HG03039 (cell line): Measurements from ENCODE around the gene AACS.
A peak's percentile ranks its signal among the peaks of the same experiment; 100 is the strongest.

Source experiments
- ATAC-seq: cut with Tn5 transposase; IDR thresholded peaks from one replicate; pipeline ENCODE4 v1.9.1; 2021; ENCODE audit warnings: mild to moderate bottlenecking, moderate library complexity; ENCODE audit not compliant: unreplicated experiment

AACS gene

DNA sequence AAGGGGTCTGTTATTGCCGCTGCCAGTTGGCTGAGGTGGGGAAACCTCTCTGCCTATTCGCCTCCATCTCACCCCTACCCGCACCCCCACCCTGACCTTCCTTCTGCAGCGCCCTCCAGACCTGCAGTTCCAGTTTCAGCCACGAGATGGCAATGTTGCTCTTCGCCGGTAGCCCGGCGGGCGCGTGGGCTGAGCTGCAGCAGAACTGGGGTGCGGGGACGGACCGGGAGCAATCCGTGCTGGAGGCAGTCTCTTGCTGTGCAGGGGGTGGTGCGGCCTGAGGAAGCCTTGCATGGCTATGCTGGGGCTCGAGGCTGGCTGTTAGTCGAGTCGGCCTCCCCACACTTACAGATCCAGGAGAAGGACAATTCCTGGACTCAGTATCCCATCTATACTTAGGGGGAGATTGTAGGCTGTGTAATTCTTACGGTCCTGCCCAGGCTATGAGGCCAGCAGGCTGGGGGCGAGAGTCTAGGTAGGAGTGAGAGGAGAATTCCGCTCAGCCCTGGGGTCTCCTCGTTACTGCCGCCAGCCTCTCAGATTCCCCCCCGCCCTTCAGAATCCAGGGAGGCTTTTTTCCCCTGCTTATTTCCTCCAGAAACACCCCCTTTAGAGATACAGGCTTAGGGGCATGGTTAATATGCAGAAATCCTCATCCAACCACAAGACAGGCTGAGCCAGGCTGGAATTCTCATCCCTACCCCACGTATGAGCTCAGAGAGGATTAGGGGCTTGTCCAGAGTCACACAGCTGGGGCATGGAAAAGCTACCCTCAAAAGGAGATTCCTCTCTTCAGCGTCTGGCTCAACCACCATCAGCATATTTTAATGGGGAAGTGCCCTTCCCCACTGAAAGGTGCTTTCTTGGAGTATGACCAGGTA, 118.2 kb downstream of the AACS start:
- no peak for ATAC-seq

DNA sequence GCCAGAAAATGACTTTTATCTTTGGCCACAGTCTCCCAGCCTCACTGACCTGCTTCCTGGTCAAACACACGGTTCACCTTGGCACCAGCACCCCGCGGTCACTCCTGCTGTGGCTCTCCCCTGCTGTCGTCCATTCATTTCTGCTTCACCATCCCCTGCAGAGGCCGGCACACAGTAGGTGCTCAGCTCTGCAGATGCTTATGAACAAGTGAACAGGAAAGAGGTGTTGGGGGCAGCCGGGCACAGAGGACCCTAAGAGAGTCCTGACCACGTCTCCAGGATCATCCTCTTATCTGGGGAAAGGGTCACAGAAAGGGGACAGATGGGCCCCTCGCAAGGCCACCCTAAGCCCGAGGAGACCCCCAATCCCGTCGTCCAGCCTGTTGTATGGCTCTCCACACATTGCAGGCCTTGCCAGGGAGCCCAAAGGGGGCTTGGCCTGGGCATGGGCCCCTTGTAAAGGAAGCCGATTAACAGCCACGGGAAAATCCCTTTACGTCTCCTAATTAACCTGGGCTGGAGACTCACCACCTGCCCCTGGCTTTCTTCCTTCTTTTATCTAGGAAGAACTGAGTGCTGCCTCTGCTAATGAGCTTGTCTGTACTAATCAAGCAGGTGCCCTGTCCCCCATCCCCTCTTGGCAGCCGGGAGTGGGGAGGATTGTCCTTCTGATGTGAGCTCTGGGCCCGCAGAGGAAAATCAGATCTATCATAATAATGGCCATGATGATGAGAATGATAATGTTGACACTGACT, 119.2 kb downstream of the AACS start:
- no peak for ATAC-seq

DNA sequence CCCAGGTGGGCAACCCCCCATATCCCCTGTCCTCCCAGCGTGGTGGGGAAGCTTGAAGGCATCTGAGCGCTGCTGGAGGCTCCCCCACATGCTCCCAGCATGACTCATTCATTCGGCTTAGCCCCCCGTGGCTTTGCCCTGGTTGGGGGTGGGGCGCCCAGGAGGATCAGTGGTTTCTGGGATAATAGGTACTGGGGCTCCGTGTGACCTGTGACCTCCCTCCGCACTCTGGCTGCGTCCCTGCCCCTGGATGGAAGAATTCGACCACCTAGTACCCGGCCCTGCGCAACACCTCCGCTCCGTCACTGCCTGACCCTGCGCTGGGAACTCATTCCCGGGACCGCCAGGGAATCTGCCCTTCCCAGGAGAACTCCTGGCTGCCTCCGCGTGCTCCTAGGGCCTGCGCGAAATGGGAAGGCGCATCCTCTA, 120.1 kb downstream of the AACS start:
- no peak for ATAC-seq

DNA sequence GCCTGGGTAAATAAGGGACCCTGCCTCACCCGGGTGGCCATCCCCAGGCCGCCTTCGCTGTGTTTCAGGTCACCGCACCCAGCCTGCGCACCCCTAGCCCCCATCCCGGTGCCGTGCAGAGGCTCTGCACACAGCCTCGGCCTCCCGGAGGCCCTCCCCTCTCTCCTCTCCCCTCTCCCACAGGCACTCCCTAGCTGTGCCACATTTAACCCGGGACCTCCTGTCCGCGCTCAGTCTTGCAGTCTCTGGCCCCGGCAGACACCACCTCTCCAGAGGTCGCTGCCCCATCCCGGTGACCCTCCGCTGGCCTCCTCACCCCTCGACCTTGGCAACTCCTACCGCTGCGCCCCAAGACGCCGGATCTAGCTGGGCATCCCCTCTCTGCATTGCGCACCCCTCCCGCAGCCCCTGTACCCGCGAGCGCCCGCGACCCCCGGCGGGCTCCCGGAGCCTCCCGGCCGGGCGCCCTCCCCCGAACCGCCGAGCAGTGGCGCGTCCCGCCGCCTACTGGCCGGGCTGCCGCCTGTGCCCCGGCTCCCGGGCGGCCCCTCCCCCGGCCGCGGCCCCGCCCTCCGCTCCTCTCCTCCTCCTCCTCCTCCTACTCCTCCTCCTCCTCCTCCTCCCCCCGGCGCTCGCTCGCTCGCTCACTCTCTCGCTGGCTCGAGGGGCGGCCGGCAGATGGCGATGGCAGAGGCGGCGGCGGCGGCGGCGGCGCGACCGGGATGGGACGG, 120.7 kb downstream of the AACS start, which contains the start of gene TMEM132B:
Gene TMEM132B, plus strand, starts transcription at position 647 of the 731 bp plus-strand sequence.
- ATAC-seq = peak; percentile 47

DNA sequence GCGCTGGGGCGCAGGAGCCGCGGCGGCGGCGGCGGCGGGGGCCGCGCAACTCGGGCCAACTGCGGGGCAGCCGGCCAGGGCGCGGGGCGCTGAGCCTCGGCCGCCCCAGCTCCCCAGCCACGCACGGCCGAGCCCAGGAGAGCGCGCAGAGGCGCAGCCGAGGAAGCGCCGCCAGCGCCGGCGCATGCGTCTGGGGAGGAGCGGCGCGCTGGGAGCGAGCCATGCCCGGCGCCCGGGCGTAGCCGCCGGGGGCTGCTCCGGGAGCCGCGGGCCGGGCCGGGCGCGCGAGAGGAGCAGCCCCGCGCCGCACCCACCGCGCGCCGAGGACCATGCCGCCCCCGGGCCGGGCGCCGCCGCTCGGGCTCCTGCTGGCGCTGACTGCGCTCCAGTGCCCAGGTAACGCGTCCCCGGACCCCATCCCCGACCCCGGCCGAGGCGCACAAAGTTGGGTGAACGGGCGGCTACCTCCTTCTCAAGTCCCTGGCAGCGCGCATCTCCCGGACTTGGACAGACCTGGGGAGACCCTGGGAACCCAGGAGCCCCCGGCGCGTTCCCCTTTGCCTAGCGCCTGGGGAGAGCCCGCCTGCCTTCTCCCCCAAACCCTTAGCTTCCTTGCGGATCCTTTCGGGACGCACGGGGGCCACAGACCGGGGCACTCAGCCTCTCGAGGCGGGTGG, 121.4 kb downstream of the AACS start:
- ATAC-seq = peak; percentile 6

DNA sequence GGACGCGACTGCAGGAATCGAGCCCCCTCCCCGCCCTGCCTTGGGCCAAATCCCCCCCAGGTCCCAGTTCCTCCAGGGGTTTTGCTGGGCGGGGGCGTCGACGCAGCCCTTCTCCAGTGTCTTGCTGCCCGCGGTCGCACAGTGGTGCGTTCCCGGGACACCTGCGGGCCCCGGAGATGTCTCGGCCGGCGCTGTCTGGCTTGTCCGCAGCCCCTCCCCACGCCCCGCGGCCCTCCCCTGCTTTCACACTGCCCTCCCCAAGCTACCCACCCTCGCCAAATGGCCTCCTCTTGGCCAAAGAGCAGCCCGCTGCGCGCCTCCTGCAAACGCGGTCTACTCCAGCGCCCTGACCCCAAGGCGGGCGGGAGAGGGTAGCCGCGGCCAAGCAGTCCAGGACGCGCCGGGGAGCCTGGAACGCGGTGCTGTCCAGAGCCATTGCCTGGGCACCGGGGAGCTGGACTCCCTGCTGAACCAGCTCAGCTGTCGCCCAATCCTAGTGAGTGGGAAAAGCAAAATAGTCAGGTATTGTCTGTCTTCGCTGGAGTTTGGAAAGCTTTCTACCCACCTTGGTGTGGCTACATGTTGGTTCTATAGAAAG, 122.0 kb downstream of the AACS start:
- no peak for ATAC-seq

DNA sequence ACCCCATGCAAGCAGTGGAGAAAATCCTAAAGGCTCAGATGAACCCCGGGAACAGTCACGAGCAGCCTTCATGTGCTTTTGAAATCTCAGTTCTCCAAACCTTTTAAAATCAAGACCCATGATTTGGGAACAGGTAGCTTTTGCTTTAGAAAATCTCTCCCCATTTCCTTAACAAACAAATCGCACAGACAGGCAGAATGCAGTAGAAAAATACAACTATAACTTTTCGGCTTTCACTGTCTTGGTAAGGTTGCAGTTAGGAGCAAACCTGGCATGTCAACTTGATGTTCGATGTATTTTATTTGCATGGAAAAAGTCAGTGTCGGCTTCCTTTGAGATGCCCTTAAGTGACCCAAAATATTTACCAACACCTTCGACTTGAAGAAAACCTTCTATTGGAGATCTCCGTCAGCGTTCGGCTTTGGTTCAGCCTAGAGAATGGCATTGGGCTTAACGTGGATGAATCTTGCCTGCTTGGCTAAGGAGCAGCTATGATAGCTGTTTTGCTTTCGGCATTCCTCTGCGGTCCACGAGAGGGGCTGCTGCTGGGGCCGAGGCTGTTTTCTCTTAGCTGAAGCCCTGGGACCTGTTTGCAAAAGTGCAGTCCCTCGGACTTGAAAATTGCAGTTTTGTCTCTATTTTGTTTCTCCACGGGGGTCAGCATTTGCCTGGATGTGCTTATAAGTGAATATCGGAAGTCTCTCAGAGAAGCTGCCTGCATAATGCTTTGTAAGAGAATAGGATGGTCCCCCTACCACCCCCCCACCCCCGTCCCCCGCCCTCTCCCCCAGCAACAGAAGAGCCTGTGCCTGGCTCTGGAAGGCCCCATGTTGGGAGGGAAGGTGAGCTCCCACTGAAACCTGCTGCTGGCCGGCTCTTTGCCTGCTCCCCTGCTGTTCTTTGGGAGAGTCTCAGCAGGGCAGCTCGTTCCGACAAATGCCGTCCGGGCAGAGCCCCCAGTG, 122.8 kb downstream of the AACS start:
- ATAC-seq = no peak

DNA sequence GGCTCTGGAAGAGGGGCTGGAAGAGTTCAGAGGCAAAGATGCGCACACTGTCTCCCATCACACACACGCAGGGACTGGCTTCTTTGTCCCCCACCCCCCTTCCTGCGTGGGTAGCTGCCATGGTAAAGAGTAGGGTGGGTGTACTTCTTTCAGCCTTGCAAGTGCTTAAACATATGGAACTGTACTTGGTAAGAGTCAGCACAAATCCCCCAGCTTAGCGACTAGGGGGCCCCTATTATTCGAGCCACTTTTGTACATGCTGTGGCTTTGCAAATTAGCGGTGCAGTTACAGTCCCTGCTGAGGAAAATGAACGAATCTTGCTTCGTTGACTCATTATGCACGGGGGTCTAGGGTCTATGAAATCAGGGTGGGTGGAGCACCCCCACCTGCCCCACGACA, 123.8 kb downstream of the AACS start:
- no peak for ATAC-seq

DNA sequence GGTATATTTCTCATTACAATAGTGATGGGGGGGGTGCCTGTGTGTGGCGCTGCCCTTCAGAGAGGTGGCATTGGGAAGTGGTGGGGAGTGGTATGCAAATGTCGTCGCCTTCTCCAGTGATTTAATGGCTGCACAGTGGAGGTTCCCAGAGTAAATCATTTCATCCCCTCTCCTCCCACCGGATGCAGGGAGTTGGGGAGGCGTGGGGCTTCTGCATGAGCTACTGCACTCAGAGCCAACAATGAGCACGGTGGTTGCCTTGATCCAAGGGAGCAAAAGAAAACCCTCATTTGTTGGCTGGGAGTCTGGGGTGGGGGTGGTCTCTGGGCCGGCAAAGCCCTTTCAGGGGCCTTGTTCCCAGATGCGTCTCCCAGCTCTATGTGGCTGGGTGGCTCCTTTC, 124.3 kb downstream of the AACS start:
- no peak for ATAC-seq

DNA sequence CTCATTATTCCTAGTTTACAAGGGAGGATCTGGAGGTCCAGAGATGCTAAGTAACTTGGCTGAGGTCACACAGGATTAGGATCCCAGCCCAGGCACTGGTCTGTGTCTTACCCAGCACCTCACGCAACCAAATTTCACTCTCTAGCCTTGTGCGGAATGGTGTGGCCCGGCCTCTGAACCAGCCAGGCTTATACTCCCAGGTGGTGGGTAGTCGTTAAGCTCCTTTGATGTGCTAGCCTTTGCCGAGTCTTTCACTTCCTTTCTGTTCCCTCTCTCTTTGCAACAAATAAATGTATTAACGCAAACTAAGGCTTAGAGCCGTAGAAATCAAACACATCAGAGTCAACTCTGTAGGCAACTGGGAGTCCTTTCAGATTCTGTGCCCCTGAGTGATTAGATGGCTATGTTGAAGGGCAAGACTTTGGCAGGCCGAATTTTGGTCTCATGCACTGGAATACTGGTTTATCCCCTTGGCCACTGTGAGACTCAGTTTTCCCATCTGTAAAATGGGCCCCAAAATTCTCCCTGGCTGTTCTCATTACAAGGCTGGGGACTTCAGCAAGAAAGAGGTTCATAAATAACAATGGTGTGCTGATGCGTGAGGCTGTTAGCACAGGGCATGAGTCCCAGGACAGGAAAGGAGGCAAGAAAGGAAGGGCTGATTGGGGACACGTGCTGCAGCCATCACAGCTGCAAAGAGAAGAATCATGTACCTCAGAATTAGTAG, 126.3 kb downstream of the AACS start:
- no peak for ATAC-seq

DNA sequence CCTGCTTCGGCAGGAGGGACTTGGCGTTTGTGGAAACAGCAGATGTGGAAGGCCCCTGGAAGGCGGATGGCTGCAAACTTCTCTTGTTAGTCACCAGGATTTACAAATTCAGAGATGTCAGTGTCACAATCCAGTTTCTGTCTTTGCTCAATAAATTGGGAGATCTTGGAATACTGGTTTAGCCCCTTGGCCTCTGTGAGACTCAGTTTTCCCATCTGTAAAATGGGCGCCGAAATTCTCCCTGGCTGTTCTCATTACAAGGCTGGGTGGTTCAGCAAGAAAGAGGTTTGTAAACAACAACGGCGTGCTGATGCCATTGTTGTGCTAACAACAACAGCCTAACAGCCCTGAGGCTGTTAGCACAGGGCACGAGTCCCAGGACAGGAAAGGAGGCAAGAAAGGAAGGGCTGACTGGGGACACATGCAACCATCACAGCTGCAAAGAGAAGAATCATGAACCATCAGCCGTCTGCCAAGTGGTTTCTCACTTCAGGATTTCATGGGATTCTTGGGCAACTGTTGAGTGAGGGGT, 127.5 kb downstream of the AACS start:
- ATAC-seq = no peak
